GM23338 (cell line): Measurements from ENCODE around the gene CITED1. TPM values are rescaled to one million over a fixed set of nuclear protein-coding genes. Genes with fewer than 3 reads are reported as not detected.

Source experiments
- ATAC-seq: fragments of 200-7000 bp; cut with Tn5 transposase; 3 replicates; pipeline ENCODE4 v1.9.1; 2020
- DNase-seq: peaks from one replicate; pipeline ENCODE4 v3.0.0-alpha.2; 2015; ENCODE audit warnings: low spot score
- H2AFZ ChIP-seq: fragments of 200-600 bp; sonication (generic); 2 replicates; pipeline ENCODE4 v1.8.0; 2016; ENCODE audit warnings: antibody characterized with exemption, mild to moderate bottlenecking, moderate library complexity
- H3F3A ChIP-seq: fragments of 200-600 bp; sonication (generic); replicated peaks from 2 replicates; pipeline ENCODE4 v1.8.0; 2017; ENCODE audit warnings: antibody characterized with exemption, mixed run types, low read depth
- H3K27ac ChIP-seq: fragments of 200-600 bp; sonication (generic); 2 replicates; pipeline ENCODE4 v1.6.1; 2016; ENCODE audit warnings: low read depth
- H3K27me3 ChIP-seq: fragments of 200-600 bp; sonication (generic); 2 replicates; pipeline ENCODE4 v1.8.0; 2016; ENCODE audit warnings: mild to moderate bottlenecking, mixed run types, moderate library complexity; ENCODE audit not compliant: insufficient read depth
- H3K36me3 ChIP-seq: fragments of 200-600 bp; sonication (generic); 2 replicates; pipeline ENCODE4 v1.8.0; 2016; ENCODE audit warnings: mild to moderate bottlenecking; ENCODE audit not compliant: insufficient read depth
- H3K4me1 ChIP-seq: fragments of 200-600 bp; sonication (generic); 2 replicates; pipeline ENCODE4 v1.8.0; 2016; ENCODE audit warnings: mild to moderate bottlenecking, moderate library complexity; ENCODE audit not compliant: insufficient read depth
- H3K4me2 ChIP-seq: fragments of 200-600 bp; sonication (generic); 2 replicates; pipeline ENCODE4 v1.7.1; 2017; ENCODE audit warnings: mixed run types
- H3K4me3 ChIP-seq: fragments of 200-600 bp; sonication (generic); 2 replicates; pipeline ENCODE4 v1.6.1; 2016; ENCODE audit warnings: mixed run types
- H3K79me2 ChIP-seq: fragments of 200-600 bp; sonication (generic); replicated peaks from 2 replicates; pipeline ENCODE4 v1.8.0; 2017; ENCODE audit warnings: mild to moderate bottlenecking; ENCODE audit not compliant: insufficient read depth
- H3K9me2 ChIP-seq: fragments of 200-600 bp; sonication (generic); 2 replicates; pipeline ENCODE4 v1.8.0; 2017; ENCODE audit not compliant: insufficient read depth
- H4K20me1 ChIP-seq: fragments of 200-600 bp; sonication (generic); replicated peaks from 2 replicates; pipeline ENCODE4 v1.8.0; 2017; ENCODE audit warnings: mild to moderate bottlenecking; ENCODE audit not compliant: insufficient read depth
- H3K27ac Mint-ChIP-seq: 2 replicates; pipeline ENCODE4 v1.8.0; 2020; ENCODE audit warnings: inconsistent platforms, mild to moderate bottlenecking, moderate library complexity, mixed read lengths
- H3K27me3 Mint-ChIP-seq: 3 replicates; pipeline ENCODE4 v1.8.0; 2022; ENCODE audit warnings: low read depth, mild to moderate bottlenecking, moderate library complexity, mixed read lengths, inconsistent platforms; ENCODE audit not compliant: insufficient read depth, poor library complexity
- H3K36me3 Mint-ChIP-seq: 3 replicates; pipeline ENCODE4 v1.8.0; 2021; ENCODE audit warnings: low read depth, mild to moderate bottlenecking, inconsistent platforms, moderate library complexity, mixed read lengths
- H3K4me1 Mint-ChIP-seq: 3 replicates; pipeline ENCODE4 v1.8.0; 2020; ENCODE audit warnings: mild to moderate bottlenecking, inconsistent platforms, mixed read lengths
- H3K4me3 Mint-ChIP-seq: 3 replicates; pipeline ENCODE4 v1.8.0; 2021; ENCODE audit warnings: moderate library complexity, mild to moderate bottlenecking, inconsistent platforms, mixed read lengths
- H3K9me3 Mint-ChIP-seq: 3 replicates; pipeline ENCODE4 v1.8.0; 2020; ENCODE audit warnings: moderate library complexity, mild to moderate bottlenecking, inconsistent platforms, mixed read lengths
- CREB1 ChIP-seq: fragments of 250-450 bp; sonication (Bioruptor Pico); IDR thresholded peaks from 2 replicates; pipeline ENCODE4 v1.5.0; 2020; ENCODE audit warnings: low read depth, mild to moderate bottlenecking, moderate library complexity
- EZH2 ChIP-seq: fragments of 200-600 bp; sonication (generic); IDR thresholded peaks from one replicate; pipeline ENCODE4 v1.8.0; 2017; ENCODE audit warnings: antibody characterized with exemption, mild to moderate bottlenecking, low read depth; ENCODE audit not compliant: unreplicated experiment
- EZH2phosphoT487 ChIP-seq: fragments of 200-600 bp; sonication (generic); IDR thresholded peaks from one replicate; pipeline ENCODE4 v1.8.1; 2018; ENCODE audit warnings: antibody characterized with exemption; ENCODE audit not compliant: unreplicated experiment
- JUNB ChIP-seq: IDR thresholded peaks from one replicate; pipeline ENCODE4 v1.6.1; 2016; ENCODE audit warnings: antibody characterized with exemption; ENCODE audit not compliant: unreplicated experiment
- NANOG ChIP-seq: IDR thresholded peaks from 2 replicates; pipeline ENCODE4 v1.6.1; 2016; ENCODE audit warnings: antibody characterized with exemption, borderline replicate concordance
- POLR2AphosphoS5 ChIP-seq: IDR thresholded peaks from 2 replicates; pipeline ENCODE4 v1.6.1; 2016; ENCODE audit warnings: antibody characterized with exemption, low read depth
- STAT1 ChIP-seq: IDR thresholded peaks from one replicate; pipeline ENCODE4 v1.6.1; 2016; ENCODE audit warnings: antibody characterized with exemption; ENCODE audit not compliant: unreplicated experiment
- ZNF114 ChIP-seq: fragments of 250-450 bp; sonication (Bioruptor Pico); IDR thresholded peaks from 2 replicates; pipeline ENCODE4 v1.5.0; 2020; ENCODE audit warnings: mild to moderate bottlenecking, moderate library complexity
- ZNF331 ChIP-seq: fragments of 250-450 bp; sonication (Bioruptor Pico); IDR thresholded peaks from 2 replicates; pipeline ENCODE4 v1.5.0; 2020; ENCODE audit warnings: low read depth, mild to moderate bottlenecking, moderate library complexity
- polyA plus RNA-seq: library from polyadenylated mRNA; unstranded; fragments of >200 nt; fragmentation: Nextera tagmentation; extraction: Ambion mirVana; gene quantifications from 2 replicates; pipeline ENCODE4 v1.2.1, GENCODE V29; 2016
- total RNA-seq: library from RNA; depleted of rRNA; stranded (reverse); fragments of >200 nt; shearing (Covaris generic); gene quantifications from 2 replicates; pipeline ENCODE4 v1.2.3, GENCODE V29; 2014
- TF ChIP-seq, protein P1 (sequence below), 2 experiments: fragments of 200-600 bp in 1 of 2; sonication (generic) in 1 of 2; conservative IDR thresholded peaks; 2 replicates each; pipeline versions ENCODE4 v1.5.1 to v1.6.1; 2016 to 2017; ENCODE audit warnings: antibody characterized with exemption in 2 of 2, low read depth in 2 of 2, mild to moderate bottlenecking in 2 of 2, moderate library complexity in 1 of 2
- TF ChIP-seq, protein P2 (sequence below): IDR thresholded peaks from one replicate; pipeline ENCODE4 v1.6.1; 2018; ENCODE audit warnings: antibody characterized with exemption; ENCODE audit not compliant: unreplicated experiment
- TF ChIP-seq, protein P3 (sequence below): IDR thresholded peaks from 2 replicates; pipeline ENCODE4 v1.6.1; 2016; ENCODE audit warnings: antibody characterized with exemption
- TF ChIP-seq, protein P4 (sequence below): fragments of 250-450 bp; sonication (Bioruptor Pico); IDR thresholded peaks from 2 replicates; pipeline ENCODE4 v1.5.0; 2020; ENCODE audit warnings: mild to moderate bottlenecking, moderate library complexity

Gene CITED1
- total and polyA plus RNA-seq, 2 experiments from 2014 or later: 0.45 to 1.1 TPM

DNA sequence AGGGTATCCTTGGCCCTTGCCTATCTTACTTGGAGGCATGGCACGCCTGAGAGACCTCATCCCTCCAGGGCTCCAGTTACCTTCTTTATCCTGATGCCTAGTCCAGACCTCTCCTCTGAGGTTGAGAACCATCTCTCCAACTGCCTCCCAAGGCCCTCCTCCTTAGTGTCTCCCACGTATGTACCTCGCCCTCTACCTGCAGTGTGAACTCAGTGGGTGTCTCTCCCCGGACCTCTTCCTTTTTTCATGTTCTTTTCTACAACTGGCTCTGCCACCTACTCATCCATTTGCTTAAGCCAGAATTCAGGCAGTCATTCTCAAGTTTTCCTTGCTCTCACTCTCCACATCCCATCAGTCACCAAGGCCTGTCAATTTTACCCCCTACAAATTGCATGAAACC is 45.3 kb downstream of the CITED1 start:
- H4K20me1 ChIP-seq: no peaks in the 10 kb centered on the region
- DNase-seq: no peak
- ATAC-seq: no peak
- Mint-ChIP-seq H3K27me3 (peaks cover 5% of the 10 kb centered on the region), H3K4me1 (peaks cover 9% of the 10 kb centered on the region), H3K27ac (no peak overlapping the region), H3K36me3 (no peaks in the 10 kb centered on the region), H3K4me3 (no peak overlapping the region), H3K9me3 (no peaks in the 10 kb centered on the region)
- no peaks in the 10 kb centered on the region for H3K79me2 ChIP-seq
- H3K9me2 ChIP-seq: no peaks in the 10 kb centered on the region
- no peaks in the 10 kb centered on the region for H3K36me3 ChIP-seq
- no peaks in the 10 kb centered on the region for H3F3A ChIP-seq
- H2AFZ ChIP-seq: no peak overlapping the region
- no peak overlapping the region for H3K4me2 ChIP-seq
- H3K4me1 ChIP-seq: no peaks in the 10 kb centered on the region
- no peaks in the 10 kb centered on the region for H3K27me3 ChIP-seq
- no peak overlapping the region for H3K27ac ChIP-seq
- H3K4me3 ChIP-seq: no peak overlapping the region
- TF ChIP-seq, protein P1, sequence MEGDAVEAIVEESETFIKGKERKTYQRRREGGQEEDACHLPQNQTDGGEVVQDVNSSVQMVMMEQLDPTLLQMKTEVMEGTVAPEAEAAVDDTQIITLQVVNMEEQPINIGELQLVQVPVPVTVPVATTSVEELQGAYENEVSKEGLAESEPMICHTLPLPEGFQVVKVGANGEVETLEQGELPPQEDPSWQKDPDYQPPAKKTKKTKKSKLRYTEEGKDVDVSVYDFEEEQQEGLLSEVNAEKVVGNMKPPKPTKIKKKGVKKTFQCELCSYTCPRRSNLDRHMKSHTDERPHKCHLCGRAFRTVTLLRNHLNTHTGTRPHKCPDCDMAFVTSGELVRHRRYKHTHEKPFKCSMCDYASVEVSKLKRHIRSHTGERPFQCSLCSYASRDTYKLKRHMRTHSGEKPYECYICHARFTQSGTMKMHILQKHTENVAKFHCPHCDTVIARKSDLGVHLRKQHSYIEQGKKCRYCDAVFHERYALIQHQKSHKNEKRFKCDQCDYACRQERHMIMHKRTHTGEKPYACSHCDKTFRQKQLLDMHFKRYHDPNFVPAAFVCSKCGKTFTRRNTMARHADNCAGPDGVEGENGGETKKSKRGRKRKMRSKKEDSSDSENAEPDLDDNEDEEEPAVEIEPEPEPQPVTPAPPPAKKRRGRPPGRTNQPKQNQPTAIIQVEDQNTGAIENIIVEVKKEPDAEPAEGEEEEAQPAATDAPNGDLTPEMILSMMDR (conservative IDR thresholded peaks at IDR 0.05; ENCODE audit: low read depth in 2 of 2): no peak
- TF ChIP-seq, protein P2, sequence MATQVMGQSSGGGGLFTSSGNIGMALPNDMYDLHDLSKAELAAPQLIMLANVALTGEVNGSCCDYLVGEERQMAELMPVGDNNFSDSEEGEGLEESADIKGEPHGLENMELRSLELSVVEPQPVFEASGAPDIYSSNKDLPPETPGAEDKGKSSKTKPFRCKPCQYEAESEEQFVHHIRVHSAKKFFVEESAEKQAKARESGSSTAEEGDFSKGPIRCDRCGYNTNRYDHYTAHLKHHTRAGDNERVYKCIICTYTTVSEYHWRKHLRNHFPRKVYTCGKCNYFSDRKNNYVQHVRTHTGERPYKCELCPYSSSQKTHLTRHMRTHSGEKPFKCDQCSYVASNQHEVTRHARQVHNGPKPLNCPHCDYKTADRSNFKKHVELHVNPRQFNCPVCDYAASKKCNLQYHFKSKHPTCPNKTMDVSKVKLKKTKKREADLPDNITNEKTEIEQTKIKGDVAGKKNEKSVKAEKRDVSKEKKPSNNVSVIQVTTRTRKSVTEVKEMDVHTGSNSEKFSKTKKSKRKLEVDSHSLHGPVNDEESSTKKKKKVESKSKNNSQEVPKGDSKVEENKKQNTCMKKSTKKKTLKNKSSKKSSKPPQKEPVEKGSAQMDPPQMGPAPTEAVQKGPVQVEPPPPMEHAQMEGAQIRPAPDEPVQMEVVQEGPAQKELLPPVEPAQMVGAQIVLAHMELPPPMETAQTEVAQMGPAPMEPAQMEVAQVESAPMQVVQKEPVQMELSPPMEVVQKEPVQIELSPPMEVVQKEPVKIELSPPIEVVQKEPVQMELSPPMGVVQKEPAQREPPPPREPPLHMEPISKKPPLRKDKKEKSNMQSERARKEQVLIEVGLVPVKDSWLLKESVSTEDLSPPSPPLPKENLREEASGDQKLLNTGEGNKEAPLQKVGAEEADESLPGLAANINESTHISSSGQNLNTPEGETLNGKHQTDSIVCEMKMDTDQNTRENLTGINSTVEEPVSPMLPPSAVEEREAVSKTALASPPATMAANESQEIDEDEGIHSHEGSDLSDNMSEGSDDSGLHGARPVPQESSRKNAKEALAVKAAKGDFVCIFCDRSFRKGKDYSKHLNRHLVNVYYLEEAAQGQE: no peak
- TF ChIP-seq EZH2phosphoT487 (no peak), STAT1 (no peak), JUNB (no peak), CREB1 (CRISPR knock-in tag) (no peak), ZNF331 (CRISPR knock-in tag) (no peak), EZH2 (no peak), POLR2AphosphoS5 (no peak), NANOG (no peak), ZNF114 (CRISPR knock-in tag) (no peak)
- TF ChIP-seq, protein P3, sequence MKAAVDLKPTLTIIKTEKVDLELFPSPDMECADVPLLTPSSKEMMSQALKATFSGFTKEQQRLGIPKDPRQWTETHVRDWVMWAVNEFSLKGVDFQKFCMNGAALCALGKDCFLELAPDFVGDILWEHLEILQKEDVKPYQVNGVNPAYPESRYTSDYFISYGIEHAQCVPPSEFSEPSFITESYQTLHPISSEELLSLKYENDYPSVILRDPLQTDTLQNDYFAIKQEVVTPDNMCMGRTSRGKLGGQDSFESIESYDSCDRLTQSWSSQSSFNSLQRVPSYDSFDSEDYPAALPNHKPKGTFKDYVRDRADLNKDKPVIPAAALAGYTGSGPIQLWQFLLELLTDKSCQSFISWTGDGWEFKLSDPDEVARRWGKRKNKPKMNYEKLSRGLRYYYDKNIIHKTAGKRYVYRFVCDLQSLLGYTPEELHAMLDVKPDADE: no peak
- TF ChIP-seq, protein P4, sequence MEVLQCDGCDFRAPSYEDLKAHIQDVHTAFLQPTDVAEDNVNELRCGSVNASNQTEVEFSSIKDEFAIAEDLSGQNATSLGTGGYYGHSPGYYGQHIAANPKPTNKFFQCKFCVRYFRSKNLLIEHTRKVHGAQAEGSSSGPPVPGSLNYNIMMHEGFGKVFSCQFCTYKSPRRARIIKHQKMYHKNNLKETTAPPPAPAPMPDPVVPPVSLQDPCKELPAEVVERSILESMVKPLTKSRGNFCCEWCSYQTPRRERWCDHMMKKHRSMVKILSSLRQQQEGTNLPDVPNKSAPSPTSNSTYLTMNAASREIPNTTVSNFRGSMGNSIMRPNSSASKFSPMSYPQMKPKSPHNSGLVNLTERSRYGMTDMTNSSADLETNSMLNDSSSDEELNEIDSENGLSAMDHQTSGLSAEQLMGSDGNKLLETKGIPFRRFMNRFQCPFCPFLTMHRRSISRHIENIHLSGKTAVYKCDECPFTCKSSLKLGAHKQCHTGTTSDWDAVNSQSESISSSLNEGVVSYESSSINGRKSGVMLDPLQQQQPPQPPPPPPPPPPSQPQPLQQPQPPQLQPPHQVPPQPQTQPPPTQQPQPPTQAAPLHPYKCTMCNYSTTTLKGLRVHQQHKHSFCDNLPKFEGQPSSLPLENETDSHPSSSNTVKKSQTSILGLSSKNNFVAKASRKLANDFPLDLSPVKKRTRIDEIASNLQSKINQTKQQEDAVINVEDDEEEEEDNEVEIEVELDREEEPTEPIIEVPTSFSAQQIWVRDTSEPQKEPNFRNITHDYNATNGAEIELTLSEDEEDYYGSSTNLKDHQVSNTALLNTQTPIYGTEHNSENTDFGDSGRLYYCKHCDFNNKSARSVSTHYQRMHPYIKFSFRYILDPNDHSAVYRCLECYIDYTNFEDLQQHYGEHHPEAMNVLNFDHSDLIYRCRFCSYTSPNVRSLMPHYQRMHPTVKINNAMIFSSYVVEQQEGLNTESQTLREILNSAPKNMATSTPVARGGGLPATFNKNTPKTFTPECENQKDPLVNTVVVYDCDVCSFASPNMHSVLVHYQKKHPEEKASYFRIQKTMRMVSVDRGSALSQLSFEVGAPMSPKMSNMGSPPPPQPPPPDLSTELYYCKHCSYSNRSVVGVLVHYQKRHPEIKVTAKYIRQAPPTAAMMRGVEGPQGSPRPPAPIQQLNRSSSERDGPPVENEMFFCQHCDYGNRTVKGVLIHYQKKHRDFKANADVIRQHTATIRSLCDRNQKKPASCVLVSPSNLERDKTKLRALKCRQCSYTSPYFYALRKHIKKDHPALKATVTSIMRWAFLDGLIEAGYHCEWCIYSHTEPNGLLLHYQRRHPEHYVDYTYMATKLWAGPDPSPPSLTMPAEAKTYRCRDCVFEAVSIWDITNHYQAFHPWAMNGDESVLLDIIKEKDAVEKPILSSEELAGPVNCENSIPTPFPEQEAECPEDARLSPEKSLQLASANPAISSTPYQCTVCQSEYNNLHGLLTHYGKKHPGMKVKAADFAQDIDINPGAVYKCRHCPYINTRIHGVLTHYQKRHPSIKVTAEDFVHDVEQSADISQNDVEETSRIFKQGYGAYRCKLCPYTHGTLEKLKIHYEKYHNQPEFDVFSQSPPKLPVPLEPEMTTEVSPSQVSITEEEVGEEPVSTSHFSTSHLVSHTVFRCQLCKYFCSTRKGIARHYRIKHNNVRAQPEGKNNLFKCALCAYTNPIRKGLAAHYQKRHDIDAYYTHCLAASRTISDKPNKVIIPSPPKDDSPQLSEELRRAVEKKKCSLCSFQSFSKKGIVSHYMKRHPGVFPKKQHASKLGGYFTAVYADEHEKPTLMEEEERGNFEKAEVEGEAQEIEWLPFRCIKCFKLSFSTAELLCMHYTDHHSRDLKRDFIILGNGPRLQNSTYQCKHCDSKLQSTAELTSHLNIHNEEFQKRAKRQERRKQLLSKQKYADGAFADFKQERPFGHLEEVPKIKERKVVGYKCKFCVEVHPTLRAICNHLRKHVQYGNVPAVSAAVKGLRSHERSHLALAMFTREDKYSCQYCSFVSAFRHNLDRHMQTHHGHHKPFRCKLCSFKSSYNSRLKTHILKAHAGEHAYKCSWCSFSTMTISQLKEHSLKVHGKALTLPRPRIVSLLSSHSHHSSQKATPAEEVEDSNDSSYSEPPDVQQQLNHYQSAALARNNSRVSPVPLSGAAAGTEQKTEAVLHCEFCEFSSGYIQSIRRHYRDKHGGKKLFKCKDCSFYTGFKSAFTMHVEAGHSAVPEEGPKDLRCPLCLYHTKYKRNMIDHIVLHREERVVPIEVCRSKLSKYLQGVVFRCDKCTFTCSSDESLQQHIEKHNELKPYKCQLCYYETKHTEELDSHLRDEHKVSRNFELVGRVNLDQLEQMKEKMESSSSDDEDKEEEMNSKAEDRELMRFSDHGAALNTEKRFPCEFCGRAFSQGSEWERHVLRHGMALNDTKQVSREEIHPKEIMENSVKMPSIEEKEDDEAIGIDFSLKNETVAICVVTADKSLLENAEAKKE: no peak
